Karpas-422 (cell line): ENCODE data around the gene KCNN4. TPM values are rescaled to one million over a fixed set of nuclear protein-coding genes. Genes with fewer than 3 reads are reported as not detected.
"Not testable (repeated sequence)": the region's sequence is repeated elsewhere in the genome, so short reads cannot be mapped to it uniquely, and the experiment has no call there.

Experiments used
- DNase-seq: peaks from one replicate; pipeline ENCODE4 v3.0.0-alpha.2; 2015
- H2AFZ ChIP-seq: fragments of 200-600 bp; sonication (generic); 2 replicates; pipeline ENCODE4 v1.6.1; 2014; ENCODE audit warnings: antibody characterized with exemption, low read length, mixed read lengths
- H3K27ac ChIP-seq: fragments of 200-600 bp; sonication (generic); 2 replicates; pipeline ENCODE4 v1.5.1; 2014; ENCODE audit warnings: mild to moderate bottlenecking, low read length, moderate library complexity
- H3K27me3 ChIP-seq: fragments of 200-600 bp; sonication (generic); 2 replicates; pipeline ENCODE4 v1.6.1; 2014; ENCODE audit warnings: low read length, mixed read lengths
- H3K36me3 ChIP-seq: fragments of 200-600 bp; sonication (generic); 2 replicates; pipeline ENCODE4 v1.6.1; 2014; ENCODE audit warnings: low read length, mixed read lengths; ENCODE audit not compliant: insufficient read depth
- H3K4me1 ChIP-seq: fragments of 200-600 bp; sonication (generic); 2 replicates; pipeline ENCODE4 v1.6.1; 2014; ENCODE audit warnings: mild to moderate bottlenecking, low read length, mixed read lengths
- H3K4me2 ChIP-seq: fragments of 200-600 bp; sonication (generic); 2 replicates; pipeline ENCODE4 v1.6.1; 2014; ENCODE audit warnings: low read length, low read depth, mild to moderate bottlenecking; ENCODE audit not compliant: poor library complexity, severe bottlenecking
- H3K4me3 ChIP-seq: fragments of 200-600 bp; sonication (generic); 2 replicates; pipeline ENCODE4 v1.5.1; 2014; ENCODE audit warnings: mild to moderate bottlenecking, antibody characterized with exemption, low read length, mixed read lengths
- H3K79me2 ChIP-seq: fragments of 200-600 bp; sonication (generic); 2 replicates; pipeline ENCODE4 v1.6.1; 2014; ENCODE audit warnings: mild to moderate bottlenecking, low read length, mixed read lengths
- H3K9ac ChIP-seq: fragments of 200-600 bp; sonication (generic); 2 replicates; pipeline ENCODE4 v1.6.0; 2014; ENCODE audit warnings: low read length
- H3K9me2 ChIP-seq: fragments of 200-600 bp; sonication (generic), shearing (Covaris generic); replicated peaks from 2 replicates; pipeline ENCODE4 v1.6.0; 2014; ENCODE audit warnings: mild to moderate bottlenecking, low read length, moderate library complexity; ENCODE audit not compliant: insufficient read depth
- H3K9me3 ChIP-seq: fragments of 300-700, 200-600 bp; sonication (generic); 2 replicates; pipeline ENCODE4 v1.6.1; 2014; ENCODE audit warnings: low read length, mixed read lengths
- H4K20me1 ChIP-seq: fragments of 200-600 bp; sonication (generic); 2 replicates; pipeline ENCODE4 v1.6.1; 2014; ENCODE audit warnings: mild to moderate bottlenecking, antibody characterized with exemption, low read length, low read depth; ENCODE audit not compliant: insufficient read depth
- total RNA-seq: library from RNA; depleted of rRNA; stranded (reverse); fragments of >200 nt; shearing (Covaris generic); gene quantifications from 2 replicates; pipeline ENCODE4 v1.2.3, GENCODE V29; 2014; ENCODE audit warnings: low replicate concordance

Gene KCNN4
- total RNA-seq, 1 experiment from 2014 or later = not detected

DNA sequence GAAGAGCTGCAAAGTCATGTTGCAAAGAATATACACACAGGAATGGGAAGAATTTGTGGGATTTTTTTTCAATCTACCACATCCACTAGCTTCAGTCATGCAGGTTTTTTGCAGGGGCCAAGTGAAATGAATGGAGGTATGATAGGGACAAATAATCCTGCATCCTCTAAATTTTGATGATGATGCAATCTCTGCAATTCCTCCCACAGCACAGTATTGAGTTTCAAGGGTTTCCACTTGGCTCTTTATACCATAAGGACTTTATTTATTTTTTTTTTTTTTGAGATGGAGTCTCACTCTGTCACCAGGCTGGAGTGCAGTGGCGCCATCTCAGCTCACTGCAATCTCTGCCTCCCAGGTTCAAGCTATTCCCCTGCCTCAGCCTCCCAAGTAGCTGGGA lies 36.7 kb upstream of the KCNN4 start:
- not testable (repeated sequence) for H3K36me3 ChIP-seq, H3K79me2 ChIP-seq, H3K4me2 ChIP-seq, DNase-seq, H3K4me1 ChIP-seq, H3K4me3 ChIP-seq, H3K27ac ChIP-seq, H2AFZ ChIP-seq, H3K9me2 ChIP-seq, H3K9me3 ChIP-seq, H3K27me3 ChIP-seq, H3K9ac ChIP-seq, H4K20me1 ChIP-seq

DNA sequence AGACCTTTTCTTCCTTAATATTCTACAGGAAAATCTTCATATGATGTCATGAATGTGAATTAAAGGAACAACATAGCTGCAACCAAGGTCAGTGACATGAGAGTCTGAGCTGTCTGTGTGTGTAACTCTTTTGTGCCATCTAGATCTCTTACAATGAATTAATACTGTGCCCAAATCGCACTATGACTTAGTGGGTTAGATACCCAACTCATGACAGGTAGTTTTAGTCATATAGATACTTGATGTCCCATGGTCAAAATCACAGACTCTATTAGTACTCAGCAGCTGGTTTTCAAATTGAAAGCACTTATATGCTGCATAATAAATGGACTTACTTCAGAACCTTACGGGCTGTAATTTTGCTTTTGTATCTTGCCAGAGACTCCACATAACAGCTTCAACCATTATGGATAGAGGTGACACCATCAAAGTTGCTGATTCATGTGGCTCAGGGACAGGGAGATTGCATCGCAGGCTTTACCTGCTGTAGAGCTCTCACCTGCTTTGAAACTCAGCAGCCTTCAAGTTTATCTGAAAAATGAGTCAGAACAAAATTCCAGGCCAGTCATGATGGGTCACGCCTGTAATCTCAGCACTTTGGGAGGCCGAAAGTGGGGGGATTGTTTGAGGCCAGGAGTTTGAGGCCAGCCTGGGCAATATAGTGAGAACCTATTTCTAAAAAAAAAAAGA lies 34.0 kb upstream of the KCNN4 start:
- no peak for DNase-seq
- Histone ChIP-seq H3K36me3 (no peaks in the 10 kb centered on the region), H3K9me2 (no peaks in the 10 kb centered on the region), H3K27ac (no peak overlapping the region), H2AFZ (no peak overlapping the region), H3K4me1 (no peaks in the 10 kb centered on the region), H3K27me3 (no peaks in the 10 kb centered on the region), H3K4me2 (no peak overlapping the region), H4K20me1 (no peaks in the 10 kb centered on the region), H3K9ac (no peak overlapping the region), H3K4me3 (no peak overlapping the region), H3K79me2 (no peaks in the 10 kb centered on the region), H3K9me3 (no peaks in the 10 kb centered on the region)

DNA sequence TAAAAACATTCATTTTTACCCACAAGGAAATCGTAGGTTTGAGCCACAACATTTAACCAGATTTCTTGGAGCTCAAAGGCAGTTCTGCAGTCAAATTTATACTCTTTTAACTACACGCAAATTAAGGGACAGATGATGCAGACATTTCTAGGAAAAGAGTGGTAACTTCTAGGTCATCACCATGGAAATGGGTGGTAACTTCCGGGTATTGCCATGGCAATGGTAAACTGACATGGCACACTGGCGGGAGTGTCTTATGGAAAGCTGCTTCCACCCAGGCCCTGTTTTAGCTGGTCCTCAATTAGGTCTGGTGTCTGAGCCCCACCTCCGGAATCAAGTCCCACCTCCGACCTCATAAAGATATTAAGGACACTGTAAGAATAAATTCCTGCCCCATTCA lies 31.9 kb upstream of the KCNN4 start:
- Histone ChIP-seq H3K4me3 (no peak overlapping the region), H3K9me2 (no peaks in the 10 kb centered on the region), H3K4me1 (no peaks in the 10 kb centered on the region), H3K4me2 (no peak overlapping the region), H3K36me3 (no peaks in the 10 kb centered on the region), H3K9me3 (no peaks in the 10 kb centered on the region), H3K27me3 (no peaks in the 10 kb centered on the region), H3K27ac (no peak overlapping the region), H3K9ac (no peak overlapping the region), H3K79me2 (no peaks in the 10 kb centered on the region), H4K20me1 (no peaks in the 10 kb centered on the region), H2AFZ (no peak overlapping the region)
- DNase-seq = no peak

DNA sequence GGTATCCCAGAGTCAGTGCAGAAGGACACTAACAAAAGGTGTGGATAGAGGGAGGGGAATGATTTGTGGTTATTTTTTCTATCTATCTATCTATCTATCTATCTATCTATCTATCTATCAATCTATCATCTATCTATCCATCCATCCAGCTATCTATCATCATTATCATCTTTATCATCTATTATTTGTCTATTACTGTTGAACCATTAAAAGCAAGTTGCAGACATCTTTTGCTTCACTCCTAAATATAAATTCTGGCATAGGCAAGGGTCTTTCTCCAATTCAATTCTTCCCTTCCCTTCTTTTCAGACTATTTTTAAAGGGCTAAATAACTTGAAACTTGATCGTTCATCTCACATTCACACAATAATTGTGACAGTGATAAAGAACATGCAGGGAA lies 31.5 kb upstream of the KCNN4 start:
- H3K4me1 ChIP-seq = no peaks in the 10 kb centered on the region
- no peak for DNase-seq

DNA sequence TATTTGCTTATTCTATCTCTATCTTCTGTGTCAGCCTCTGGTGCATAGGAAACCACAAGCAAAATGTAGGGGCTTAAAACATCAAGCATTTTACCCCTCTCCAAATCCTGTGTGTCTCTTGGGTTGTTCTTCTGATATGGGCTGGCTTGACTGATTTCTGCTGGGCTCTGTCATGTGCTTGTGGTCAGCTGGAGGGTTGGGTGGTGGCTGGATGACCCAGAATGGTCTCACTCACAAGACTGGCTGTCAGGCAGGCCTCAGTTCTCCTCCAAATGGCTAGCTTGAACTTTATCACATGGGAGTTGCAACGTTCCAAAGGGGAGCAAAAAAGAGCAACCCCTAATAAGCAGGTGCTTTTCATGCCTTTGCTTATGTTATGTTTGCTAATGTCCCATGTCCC lies 31.1 kb upstream of the KCNN4 start:
- Histone ChIP-seq H2AFZ (no peak overlapping the region), H3K27ac (no peak overlapping the region), H3K36me3 (no peaks in the 10 kb centered on the region), H3K4me3 (no peak overlapping the region), H3K79me2 (no peaks in the 10 kb centered on the region), H3K9ac (no peak overlapping the region), H3K4me1 (no peaks in the 10 kb centered on the region), H3K4me2 (no peak overlapping the region), H3K9me2 (no peaks in the 10 kb centered on the region), H4K20me1 (no peaks in the 10 kb centered on the region), H3K27me3 (no peaks in the 10 kb centered on the region), H3K9me3 (no peaks in the 10 kb centered on the region)
- no peak for DNase-seq

More for the DNA sequence above, 31.5 kb upstream of the KCNN4 start:
- no peaks in the 10 kb centered on the region for H3K79me2 ChIP-seq
- no peak overlapping the region for H3K4me2 ChIP-seq
- H3K36me3 ChIP-seq = no peaks in the 10 kb centered on the region
- H3K9ac ChIP-seq = no peak overlapping the region
- no peaks in the 10 kb centered on the region for H4K20me1 ChIP-seq
- H3K9me3 ChIP-seq = no peaks in the 10 kb centered on the region
- H2AFZ ChIP-seq = no peak overlapping the region
- no peak overlapping the region for H3K27ac ChIP-seq
- no peak overlapping the region for H3K4me3 ChIP-seq
- H3K27me3 ChIP-seq = no peaks in the 10 kb centered on the region
- H3K9me2 ChIP-seq = no peaks in the 10 kb centered on the region

DNA sequence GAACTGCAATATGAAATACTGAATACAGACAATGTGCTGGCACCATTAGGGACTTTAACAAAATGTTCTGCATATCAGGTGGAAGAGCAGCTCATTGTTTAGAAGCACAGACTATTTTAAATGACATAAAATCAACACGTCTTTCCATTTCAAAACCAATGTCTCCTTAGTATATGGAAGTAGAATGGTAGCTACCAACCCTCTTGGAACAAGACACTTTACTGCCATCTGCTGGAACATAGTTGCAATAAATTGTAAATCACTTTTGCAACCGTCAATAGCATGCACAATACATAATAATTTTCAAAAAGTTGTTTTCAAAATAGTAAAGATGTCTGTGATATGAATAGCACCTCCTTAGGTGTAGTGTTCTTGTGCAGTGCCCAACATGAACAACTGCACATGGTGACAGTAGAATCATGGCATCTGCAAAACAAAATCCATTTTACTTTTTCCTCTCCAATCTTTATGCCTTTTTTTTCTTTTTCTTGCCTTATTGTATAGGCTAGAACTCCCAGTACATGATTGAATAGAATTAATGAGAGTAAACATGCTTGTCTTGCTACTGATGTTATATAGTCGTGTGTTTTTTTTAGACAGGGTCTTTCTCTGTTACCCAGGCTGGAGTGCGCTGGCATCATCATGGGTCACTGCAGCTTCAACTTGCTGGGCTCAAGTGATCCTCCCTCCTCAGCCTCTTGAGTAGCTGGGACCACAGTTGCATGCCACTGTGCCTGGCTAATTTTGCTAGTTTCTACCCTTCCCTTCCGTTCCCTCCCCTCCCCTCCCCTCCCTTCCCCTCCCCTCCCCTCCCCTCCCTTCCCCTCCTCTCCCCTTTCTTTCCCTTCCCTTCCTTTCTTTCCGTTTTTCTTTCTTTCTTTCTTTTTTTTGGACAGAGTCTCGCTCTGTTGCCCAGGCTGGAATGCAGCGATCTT lies 29.3 kb upstream of the KCNN4 start:
- DNase-seq = peak; percentile 84
- no peak overlapping the region for H3K27ac ChIP-seq
- no peaks in the 10 kb centered on the region for H4K20me1 ChIP-seq
- H3K4me1 ChIP-seq = no peaks in the 10 kb centered on the region
- no peak overlapping the region for H3K4me2 ChIP-seq
- H3K9me2 ChIP-seq = no peaks in the 10 kb centered on the region
- H3K79me2 ChIP-seq = no peaks in the 10 kb centered on the region
- no peaks in the 10 kb centered on the region for H3K27me3 ChIP-seq
- no peak overlapping the region for H3K9ac ChIP-seq
- no peak overlapping the region for H2AFZ ChIP-seq
- no peaks in the 10 kb centered on the region for H3K36me3 ChIP-seq
- no peaks in the 10 kb centered on the region for H3K9me3 ChIP-seq
- H3K4me3 ChIP-seq = no peak overlapping the region

DNA sequence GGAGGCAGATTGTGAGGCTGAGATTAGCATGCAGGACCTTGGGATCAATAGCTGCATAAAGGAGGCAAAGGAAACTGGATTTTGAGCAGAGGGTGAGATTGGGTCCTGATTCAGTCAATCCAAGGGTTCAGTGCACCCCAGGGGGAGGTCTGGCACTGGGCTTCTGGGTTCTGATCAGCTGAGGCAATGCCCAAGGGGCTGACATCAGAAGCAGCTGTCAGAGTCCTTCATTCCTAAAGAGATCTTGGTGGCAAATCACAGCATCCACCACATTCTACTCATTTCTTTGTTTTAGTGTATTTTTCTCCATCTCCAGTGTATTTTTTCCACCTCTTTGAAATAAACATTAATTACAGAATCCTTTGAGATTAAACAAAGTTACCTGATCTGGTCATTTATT lies 26.9 kb upstream of the KCNN4 start:
- no peaks in the 10 kb centered on the region for H3K9me2 ChIP-seq
- no peak overlapping the region for H3K27ac ChIP-seq
- no peaks in the 10 kb centered on the region for H3K36me3 ChIP-seq
- H3K79me2 ChIP-seq = no peaks in the 10 kb centered on the region
- no peak for DNase-seq
- H3K4me1 ChIP-seq = no peaks in the 10 kb centered on the region
- H2AFZ ChIP-seq = no peak overlapping the region
- H3K27me3 ChIP-seq = no peaks in the 10 kb centered on the region
- H3K9ac ChIP-seq = no peak overlapping the region
- H3K9me3 ChIP-seq = no peaks in the 10 kb centered on the region
- no peak overlapping the region for H3K4me2 ChIP-seq
- H3K4me3 ChIP-seq = no peak overlapping the region
- no peaks in the 10 kb centered on the region for H4K20me1 ChIP-seq

DNA sequence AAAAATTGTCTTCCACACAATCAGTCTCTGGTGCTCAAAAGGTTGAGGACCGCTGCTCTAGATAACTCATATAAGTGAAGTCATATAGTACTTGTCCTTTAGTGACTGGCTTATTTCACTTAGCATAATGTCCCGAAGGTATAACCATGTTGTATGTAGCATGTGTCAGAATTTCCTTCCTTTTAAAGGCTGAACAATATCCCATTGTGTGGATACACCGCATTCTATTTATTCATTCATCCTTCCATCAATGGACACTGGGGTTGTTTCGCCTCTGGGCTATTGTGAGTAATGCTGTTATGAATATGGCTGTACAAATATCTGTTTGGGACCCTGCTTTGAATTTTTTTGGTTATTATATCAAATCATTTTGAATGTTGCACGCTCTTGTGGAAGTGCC lies 26.1 kb upstream of the KCNN4 start:
- Histone ChIP-seq H3K36me3 (no peaks in the 10 kb centered on the region), H3K79me2 (no peaks in the 10 kb centered on the region), H3K4me3 (no peak overlapping the region), H3K27ac (no peak overlapping the region), H4K20me1 (no peaks in the 10 kb centered on the region), H3K4me1 (no peaks in the 10 kb centered on the region), H3K27me3 (no peaks in the 10 kb centered on the region), H3K9me2 (no peaks in the 10 kb centered on the region), H3K9me3 (no peaks in the 10 kb centered on the region), H3K9ac (no peak overlapping the region), H3K4me2 (no peak overlapping the region), H2AFZ (no peak overlapping the region)
- DNase-seq = no peak
